SU-DHL-6 (cell line): ENCODE data around the gene FAM200B.

Source experiments
- H2AFZ ChIP-seq: fragments of 200-600 bp; sonication (generic); 2 replicates; pipeline ENCODE4 v1.6.1; 2014; ENCODE audit warnings: low read depth, mild to moderate bottlenecking, moderate library complexity, mixed read lengths, antibody characterized with exemption, low read length; ENCODE audit not compliant: severe bottlenecking
- H3F3A ChIP-seq: fragments of 200-600 bp; shearing (Covaris generic); 2 replicates; pipeline ENCODE4 v1.6.0; 2016; ENCODE audit warnings: antibody characterized with exemption, mild to moderate bottlenecking; ENCODE audit not compliant: insufficient read depth
- H3K27ac ChIP-seq: fragments of 200-600 bp; sonication (generic); 2 replicates; pipeline ENCODE4 v1.5.1; 2016; ENCODE audit warnings: low read depth, mild to moderate bottlenecking, low read length, moderate library complexity, mixed read lengths
- H3K27me3 ChIP-seq: fragments of 200-600 bp; sonication (generic), shearing (Covaris generic); 2 replicates; pipeline ENCODE4 v1.6.0; 2014; ENCODE audit warnings: mild to moderate bottlenecking, low read length
- H3K36me3 ChIP-seq: fragments of 200-600 bp; sonication (generic); 2 replicates; pipeline ENCODE4 v1.6.1; 2014; ENCODE audit warnings: mild to moderate bottlenecking, low read length, mixed read lengths
- H3K4me2 ChIP-seq: fragments of 300-600, 200-600 bp; shearing (Covaris generic), sonication (generic); 2 replicates; pipeline ENCODE4 v1.6.0; 2014; ENCODE audit warnings: low read length, low read depth, mild to moderate bottlenecking; ENCODE audit not compliant: poor library complexity, severe bottlenecking
- H3K4me3 ChIP-seq: fragments of 200-600 bp; sonication (generic); 2 replicates; pipeline ENCODE4 v1.5.1; 2014; ENCODE audit warnings: antibody characterized with exemption, low read length, mild to moderate bottlenecking, mixed read lengths; ENCODE audit not compliant: insufficient read depth, poor library complexity, severe bottlenecking
- H3K79me2 ChIP-seq: fragments of 200-600 bp; sonication (generic); 2 replicates; pipeline ENCODE4 v1.6.1; 2014; ENCODE audit warnings: mild to moderate bottlenecking, low read length, moderate library complexity; ENCODE audit not compliant: insufficient read depth
- H3K9ac ChIP-seq: fragments of 200-600 bp; sonication (generic); 2 replicates; pipeline ENCODE4 v1.7.0; 2014; ENCODE audit warnings: mild to moderate bottlenecking, low read length
- H3K9me2 ChIP-seq: fragments of 200-600 bp; sonication (generic); replicated peaks from 2 replicates; pipeline ENCODE4 v1.6.1; 2014; ENCODE audit warnings: low read length; ENCODE audit not compliant: insufficient read depth
- H3K9me3 ChIP-seq: fragments of 200-600 bp; sonication (generic); 2 replicates; pipeline ENCODE4 v1.6.1; 2014; ENCODE audit warnings: low read length, mixed read lengths; ENCODE audit not compliant: insufficient read depth
- H4K20me1 ChIP-seq: fragments of 200-600 bp; sonication (generic); 2 replicates; pipeline ENCODE4 v1.6.1; 2014; ENCODE audit warnings: low read depth, mild to moderate bottlenecking, antibody characterized with exemption, low read length, moderate library complexity, mixed read lengths
- CTCF ChIP-seq: fragments of 200-600 bp; sonication (generic); IDR thresholded peaks from one replicate; pipeline ENCODE4 v1.5.1; 2017; ENCODE audit warnings: antibody characterized with exemption, mild to moderate bottlenecking, low read length, moderate library complexity; ENCODE audit not compliant: insufficient read depth, poor library complexity, severe bottlenecking
- EZH2phosphoT487 ChIP-seq: fragments of 200-600 bp; sonication (generic), shearing (Covaris generic); conservative IDR thresholded peaks from 2 replicates; pipeline ENCODE4 v1.6.1; 2018; ENCODE audit warnings: mild to moderate bottlenecking, antibody characterized with exemption, low read length, moderate library complexity, mixed read lengths

The FAM200B gene

GRCh38 chr4:15692602-15693001, 11.0 kb downstream of the FAM200B start:
- H3F3A ChIP-seq: no peaks in the 10 kb centered on the region
- H3K9ac ChIP-seq: no peak overlapping the region
- H3K79me2 ChIP-seq: no peaks in the 10 kb centered on the region
- no peak overlapping the region for H3K27ac ChIP-seq
- H3K4me3 ChIP-seq: no peak overlapping the region
- no peaks in the 10 kb centered on the region for H3K27me3 ChIP-seq
- H3K9me3 ChIP-seq: no peaks in the 10 kb centered on the region
- no peaks in the 10 kb centered on the region for H3K9me2 ChIP-seq
- H3K36me3 ChIP-seq: peaks cover 6% of the 10 kb centered on the region; the same call in 1 of the 2 replicates
- H4K20me1 ChIP-seq: no peaks in the 10 kb centered on the region
- no peak overlapping the region for H2AFZ ChIP-seq
- no peak overlapping the region for H3K4me2 ChIP-seq
- TF ChIP-seq CTCF (no peak), EZH2phosphoT487 (no peak)

GRCh38 chr4:15694431-15694830, 12.8 kb downstream of the FAM200B start:
- Histone ChIP-seq H3K27ac (no peak overlapping the region), H4K20me1 (no peaks in the 10 kb centered on the region), H2AFZ (no peak overlapping the region), H3K36me3 (no peaks in the 10 kb centered on the region), H3K27me3 (no peaks in the 10 kb centered on the region), H3K9me2 (no peaks in the 10 kb centered on the region), H3F3A (no peaks in the 10 kb centered on the region), H3K4me3 (no peak overlapping the region), H3K9ac (no peak overlapping the region), H3K9me3 (no peaks in the 10 kb centered on the region), H3K79me2 (no peaks in the 10 kb centered on the region), H3K4me2 (no peak overlapping the region)
- TF ChIP-seq CTCF (no peak), EZH2phosphoT487 (no peak)

GRCh38 chr4:15695240-15695699, 13.6 kb downstream of the FAM200B start:
- no peaks in the 10 kb centered on the region for H3K79me2 ChIP-seq
- H3F3A ChIP-seq: no peaks in the 10 kb centered on the region
- H3K27ac ChIP-seq: no peak overlapping the region
- H3K9me3 ChIP-seq: no peaks in the 10 kb centered on the region
- no peaks in the 10 kb centered on the region for H4K20me1 ChIP-seq
- no peak overlapping the region for H2AFZ ChIP-seq
- TF ChIP-seq CTCF (no peak), EZH2phosphoT487 (no peak)
- no peaks in the 10 kb centered on the region for H3K27me3 ChIP-seq
- H3K36me3 ChIP-seq: no peaks in the 10 kb centered on the region
- no peak overlapping the region for H3K9ac ChIP-seq
- H3K9me2 ChIP-seq: no peaks in the 10 kb centered on the region
- H3K4me3 ChIP-seq: no peak overlapping the region
- H3K4me2 ChIP-seq: no peak overlapping the region
